A549 (cell line): ENCODE data around the gene CLRN2. TPM values are rescaled to one million over a fixed set of nuclear protein-coding genes. Genes with fewer than 3 reads are reported as not detected.
A peak's percentile ranks its signal among the peaks of the same experiment; 100 is the strongest.
"Not testable (repeated sequence)": the region's sequence is repeated elsewhere in the genome, so short reads cannot be mapped to it uniquely, and the experiment has no call there.

ENCODE experiments used
- ATAC-seq, 2 experiments: fragments of 200-7000 bp in 1 of 2; fragments of >200 bp in 1 of 2; cut with Nextera tagmentation in 1 of 2; cut with Tn5 transposase in 1 of 2; 3 replicates each; pipeline versions ENCODE4 v1.8.0 to v1.9.1; 2018 to 2020; ENCODE audit warnings: mild to moderate bottlenecking in 1 of 2, moderate library complexity in 1 of 2
- CTCF ChIA-PET: fragments of 300-600 bp; sonication (Branson Sonifier 250); formaldehyde crosslinking; extraction: SDS; loops from one replicate; lab custom pipeline; 2021; ENCODE audit warnings: antibody characterized with exemption, inconsistent platforms; lab: Yijun Ruan, JAX
- POLR2A ChIA-PET: fragments of 350-600 bp; formaldehyde crosslinking; extraction: SDS; loops from one replicate; lab custom pipeline; 2021; ENCODE audit warnings: antibody characterized with exemption, inconsistent platforms; lab: Yijun Ruan, JAX
- DNase-seq, 2 experiments: peaks; one replicate each; pipeline versions ENCODE4 v3.0.0 to v3.0.0-alpha.2; 2011 to 2016; ENCODE audit warnings: low read depth in 1 of 2, low spot score in 1 of 2
- FAIRE-seq: peaks from 2 replicates; lab custom pipeline; 2011; peaks lifted over from hg19 to GRCh38; lab: Jason Lieb, UNC
- H3K27ac ChIP-seq, 2 experiments: fragments of >200 bp; sonication (Bioruptor Twin); formaldehyde crosslinking; 3 replicates each; pipeline ENCODE4 v1.5.1; 2016 to 2017
- H3K4me1 ChIP-seq: fragments of >200 bp; sonication (Bioruptor Twin); formaldehyde crosslinking; 3 replicates; pipeline ENCODE4 v1.6.1; 2016
- H3K4me2 ChIP-seq: fragments of >200 bp; sonication (Bioruptor Twin); formaldehyde crosslinking; 3 replicates; pipeline ENCODE4 v1.6.1; 2016
- H3K4me3 ChIP-seq: fragments of >200 bp; sonication (Bioruptor Twin); formaldehyde crosslinking; 3 replicates; pipeline ENCODE4 v1.5.1; 2016
- H3K9me3 ChIP-seq: fragments of >200 bp; sonication (Bioruptor Twin); formaldehyde crosslinking; 3 replicates; pipeline ENCODE4 v1.6.1; 2016
- ATOH8 ChIP-seq: fragments of 250-450 bp; sonication (Bioruptor Pico); IDR thresholded peaks from 2 replicates; pipeline ENCODE4 v1.5.0; 2020; ENCODE audit warnings: low read depth, mild to moderate bottlenecking, moderate library complexity
- BCL3 ChIP-seq: fragments of >200 bp; sonication (Bioruptor Twin); formaldehyde crosslinking; IDR thresholded peaks from 3 replicates; pipeline ENCODE4 v1.6.1; 2016
- BHLHE40 ChIP-seq: IDR thresholded peaks from 2 replicates; pipeline ENCODE4 v1.6.1; 2012; ENCODE audit warnings: low read depth, low read length, inconsistent platforms
- CHD2 ChIP-seq: fragments of 150-350 bp; IDR thresholded peaks from 2 replicates; pipeline ENCODE4 v1.6.1; 2014; ENCODE audit warnings: low read length; ENCODE audit not compliant: partially characterized antibody
- CHD4 ChIP-seq: fragments of 200-600 bp; sonication (generic); IDR thresholded peaks from 2 replicates; pipeline ENCODE4 v1.6.1; 2016; ENCODE audit warnings: antibody characterized with exemption, mild to moderate bottlenecking, borderline replicate concordance
- EHMT2 ChIP-seq: fragments of 200-600 bp; sonication (generic); IDR thresholded peaks from 2 replicates; pipeline ENCODE4 v1.6.1; 2016; ENCODE audit warnings: antibody characterized with exemption, low read depth, mild to moderate bottlenecking, moderate library complexity
- ELK1 ChIP-seq: fragments of 150-350 bp; IDR thresholded peaks from 2 replicates; pipeline ENCODE4 v1.6.1; 2014; ENCODE audit warnings: low read depth, mild to moderate bottlenecking, low read length
- FOSB ChIP-seq: fragments of 250-450 bp; sonication (Bioruptor Pico); IDR thresholded peaks from 2 replicates; pipeline ENCODE4 v1.5.0; 2020; ENCODE audit warnings: mild to moderate bottlenecking, moderate library complexity
- GATA3 ChIP-seq: IDR thresholded peaks from 2 replicates; pipeline ENCODE4 v1.6.1; 2012; ENCODE audit warnings: borderline replicate concordance
- HMGXB4 ChIP-seq: fragments of 250-450 bp; sonication (Bioruptor Pico); IDR thresholded peaks from 2 replicates; pipeline ENCODE4 v1.5.0; 2021; ENCODE audit warnings: mild to moderate bottlenecking, moderate library complexity, borderline replicate concordance
- HOXB13 ChIP-seq: fragments of 250-450 bp; sonication (Bioruptor Pico); IDR thresholded peaks from 2 replicates; pipeline ENCODE4 v1.5.0; 2020; ENCODE audit warnings: low read depth, mild to moderate bottlenecking, moderate library complexity
- JUN ChIP-seq, 2 experiments: fragments of >200 bp; sonication (Bioruptor Twin); formaldehyde crosslinking; IDR thresholded peaks; 2 replicates in 1 of 2; 3 replicates in 1 of 2; pipeline ENCODE4 v1.6.1; 2016 to 2017
- MAFK ChIP-seq: fragments of 450-650 bp; IDR thresholded peaks from 2 replicates; pipeline ENCODE4 v1.6.1; 2014; ENCODE audit not compliant: partially characterized antibody
- MAX ChIP-seq: IDR thresholded peaks from 2 replicates; pipeline ENCODE4 v1.6.1; 2012
- ZC3H11A ChIP-seq: fragments of 450-650 bp; IDR thresholded peaks from 2 replicates; pipeline ENCODE4 v1.6.1; 2014; ENCODE audit warnings: antibody characterized with exemption, mild to moderate bottlenecking
- WGBS: methylation state at CpG from one replicate; pipeline ENCODE4 v1.1.6; 2017; ENCODE audit errors: missing lambda C conversion rate; 5-methylcytosine and 5-hydroxymethylcytosine counted together
- polyA plus RNA-seq, 4 experiments: library from polyadenylated mRNA; depleted of rRNA in 3 of 4; stranded (reverse); fragments of >200 nt; fragmentation: RNase III in 1 of 4; extraction: RNeasy Plus Mini Kit Qiagen cat#74134 plus additional on column Dnase treatment in 1 of 4; gene quantifications; 2 replicates in 3 of 4; 3 replicates in 1 of 4; pipeline ENCODE4 v1.2.3, GENCODE V29; 2011 to 2017

CLRN2 gene
- polyA plus RNA-seq, 2 of the 4 experiments (the other 2 are of a cell fraction), result not detected

- no peaks in the 10 kb centered on the region for H3K9me3 ChIP-seq
- ATAC-seq (no peak), DNase-seq (no peak), FAIRE-seq (no peak)
- POLR2A ChIA-PET, result no interaction called here
- no peak overlapping the region for H3K27ac ChIP-seq
- H3K4me3 ChIP-seq, result no peak overlapping the region
- 78% methylated on average over 4 of the region's 4 CpGs for WGBS
- no peak overlapping the region for H3K4me2 ChIP-seq
- TF ChIP-seq MAFK (peak; percentile 32), BCL3 (no peak)
- no peaks in the 10 kb centered on the region for H3K4me1 ChIP-seq
- CTCF ChIA-PET, result no interaction called here
Observed at GRCh38 chr4:17535242-17535641, 20.3 kb downstream of the CLRN2 start.

- CTCF ChIA-PET, result no interaction called here
- ATAC-seq (no peak), DNase-seq (peak in 1 of 2 experiments; percentile 21)
- no peaks in the 10 kb centered on the region for H3K4me1 ChIP-seq
- H3K9me3 ChIP-seq, result no peaks in the 10 kb centered on the region
- TF ChIP-seq EHMT2, result no peak
- no peak for TF ChIP-seq JUN (IDR thresholded peaks at IDR 0.05)
- TF ChIP-seq CHD2, result no peak
- TF ChIP-seq FOSB (CRISPR knock-in tag), result no peak
- TF ChIP-seq CHD4, result no peak
- no peak for TF ChIP-seq ATOH8
- TF ChIP-seq BHLHE40, result no peak
- TF ChIP-seq, all 56 proteins: peak for 0
- Histone ChIP-seq H3K4me2 (no peak overlapping the region), H3K27ac (no peak overlapping the region), H3K4me3 (no peak overlapping the region)
- no peak for FAIRE-seq
- WGBS, result 66% methylated on average over 3 of the region's 3 CpGs
- POLR2A ChIA-PET, result no interaction called here
Observed at GRCh38 chr4:17535906-17536305, 20.9 kb downstream of the CLRN2 start.

GRCh38 chr4:17537060-17537459, 22.1 kb downstream of the CLRN2 start:
- ATAC-seq, H3K27ac ChIP-seq, DNase-seq, CTCF ChIA-PET, H3K4me1 ChIP-seq, H3K9me3 ChIP-seq, H3K4me2 ChIP-seq, FAIRE-seq, POLR2A ChIA-PET, H3K4me3 ChIP-seq: not testable (repeated sequence)
- WGBS, result 66% methylated on average over 6 of the region's 6 CpGs

GRCh38 chr4:17544205-17544604, 29.2 kb downstream of the CLRN2 start:
- Histone ChIP-seq H3K4me3 (no peak overlapping the region), H3K27ac (no peak overlapping the region), H3K4me2 (no peak overlapping the region), H3K9me3 (no peaks in the 10 kb centered on the region), H3K4me1 (no peaks in the 10 kb centered on the region)
- POLR2A ChIA-PET, result no interaction called here
- 42% methylated on average over 6 of the region's 6 CpGs for WGBS
- FAIRE-seq, result no peak
- TF ChIP-seq HOXB13 (no peak), MAX (no peak), HMGXB4 (CRISPR knock-in tag) (no peak), GATA3 (no peak), ZC3H11A (no peak), ELK1 (no peak)
- no peak for ATAC-seq
- CTCF ChIA-PET, result interaction anchor here (1.2 to 1.8 kb wide), 3 partner anchors 91 to 265 kb away, joined by 3 to 6 read pairs (median 4); no protein-coding TSS in a partner anchor
- no peak for DNase-seq
